Mammary epithelial cell (primary cell): ENCODE data around the gene NDST1.

ENCODE experiments used
- CTCF ChIP-seq, 2 donors: IDR thresholded peaks in 1 of 2; conservative IDR thresholded peaks in 1 of 2; 2 replicates each; pipeline ENCODE4 v1.5.1; 2011 to 2012; ENCODE audit warnings: inconsistent platforms in 2 of 2, low read length in 2 of 2, mild to moderate bottlenecking in 2 of 2, control low read depth in 1 of 2, low read depth in 1 of 2; ENCODE audit not compliant: insufficient read depth in 1 of 2; ENCODE audit errors: extremely low read depth in 1 of 2
- EZH2 ChIP-seq: IDR thresholded peaks from 2 replicates; pipeline ENCODE4 v1.6.1; 2012; ENCODE audit warnings: low read length, inconsistent platforms, borderline replicate concordance

GRCh38 chr5:150571836-150572235 lies 63.9 kb downstream of the NDST1 start:
- TF ChIP-seq CTCF (conservative IDR thresholded peaks at IDR 0.05 in 1 of 2, IDR thresholded peaks at IDR 0.05 in 1 of 2; ENCODE audit: extremely low read depth in 1 of 2, insufficient read depth in 1 of 2, low read depth in 1 of 2, low read length in 2 of 2) = no peak
- no peak for TF ChIP-seq EZH2
